ENCODE results near the gene FKBP1B. TPM values are rescaled to one million over a fixed set of nuclear protein-coding genes. Genes with fewer than 3 reads are reported as not detected.

FKBP1B gene
- total RNA-seq, 1 donor from 2014 or later, result 31.1 TPM

DNA sequence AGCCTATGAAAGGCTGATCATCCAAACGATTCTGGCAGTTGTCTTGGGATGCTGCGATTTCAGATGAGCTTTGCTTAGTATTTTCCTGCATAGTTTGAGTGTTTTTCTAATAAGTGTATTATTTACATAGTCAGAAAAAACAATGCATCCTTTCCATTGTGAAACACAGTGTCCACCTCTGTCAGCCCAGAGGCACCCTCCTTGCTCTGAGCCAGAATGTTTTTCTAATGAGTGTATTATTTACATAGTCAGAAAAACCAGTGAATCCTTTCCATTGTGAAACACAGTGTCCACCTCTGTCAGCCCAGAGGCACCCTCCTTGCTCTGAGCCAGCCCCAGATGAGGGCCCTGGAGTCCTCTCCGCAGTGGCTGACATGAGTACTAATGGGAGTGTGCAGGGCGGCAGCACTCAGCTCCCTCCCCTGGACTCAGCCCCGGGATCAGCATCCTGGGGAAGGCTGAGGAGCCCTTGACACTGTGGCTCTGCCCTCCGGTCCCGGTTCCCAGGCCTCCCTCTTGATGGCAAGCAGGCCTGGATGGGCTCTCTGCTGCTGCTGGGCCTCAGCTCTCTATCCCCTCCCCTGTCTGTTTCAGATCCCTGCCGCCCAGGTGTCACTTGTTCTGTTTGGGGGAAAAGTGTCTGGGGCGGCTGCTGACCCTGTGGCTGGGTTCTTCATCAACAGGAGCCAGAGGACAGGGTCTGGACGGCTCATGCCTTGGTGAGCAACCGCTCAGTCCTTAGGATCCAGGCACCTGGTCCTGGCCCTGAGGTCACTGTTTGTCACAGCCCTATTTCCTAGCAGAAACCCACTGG lies 33.8 kb upstream of the FKBP1B start:
- Mint-ChIP-seq H3K36me3 (ENCODE audit: low read depth, unreplicated experiment) (no peaks in the 10 kb centered on the region), H3K27ac (ENCODE audit: unreplicated experiment) (no peak overlapping the region), H3K4me3 (ENCODE audit: unreplicated experiment) (no peak overlapping the region), H3K4me1 (ENCODE audit: unreplicated experiment) (peaks cover 15% of the 10 kb centered on the region), H3K9me3 (ENCODE audit: unreplicated experiment) (no peaks in the 10 kb centered on the region), H3K27me3 (ENCODE audit: unreplicated experiment) (peaks cover 9% of the 10 kb centered on the region)
- TF ChIP-seq, protein P1, sequence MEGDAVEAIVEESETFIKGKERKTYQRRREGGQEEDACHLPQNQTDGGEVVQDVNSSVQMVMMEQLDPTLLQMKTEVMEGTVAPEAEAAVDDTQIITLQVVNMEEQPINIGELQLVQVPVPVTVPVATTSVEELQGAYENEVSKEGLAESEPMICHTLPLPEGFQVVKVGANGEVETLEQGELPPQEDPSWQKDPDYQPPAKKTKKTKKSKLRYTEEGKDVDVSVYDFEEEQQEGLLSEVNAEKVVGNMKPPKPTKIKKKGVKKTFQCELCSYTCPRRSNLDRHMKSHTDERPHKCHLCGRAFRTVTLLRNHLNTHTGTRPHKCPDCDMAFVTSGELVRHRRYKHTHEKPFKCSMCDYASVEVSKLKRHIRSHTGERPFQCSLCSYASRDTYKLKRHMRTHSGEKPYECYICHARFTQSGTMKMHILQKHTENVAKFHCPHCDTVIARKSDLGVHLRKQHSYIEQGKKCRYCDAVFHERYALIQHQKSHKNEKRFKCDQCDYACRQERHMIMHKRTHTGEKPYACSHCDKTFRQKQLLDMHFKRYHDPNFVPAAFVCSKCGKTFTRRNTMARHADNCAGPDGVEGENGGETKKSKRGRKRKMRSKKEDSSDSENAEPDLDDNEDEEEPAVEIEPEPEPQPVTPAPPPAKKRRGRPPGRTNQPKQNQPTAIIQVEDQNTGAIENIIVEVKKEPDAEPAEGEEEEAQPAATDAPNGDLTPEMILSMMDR (IDR thresholded peaks at IDR 0.05; ENCODE audit: unreplicated experiment), result no peak
- no peak for DNase-seq (ENCODE audit: low spot score)

DNA sequence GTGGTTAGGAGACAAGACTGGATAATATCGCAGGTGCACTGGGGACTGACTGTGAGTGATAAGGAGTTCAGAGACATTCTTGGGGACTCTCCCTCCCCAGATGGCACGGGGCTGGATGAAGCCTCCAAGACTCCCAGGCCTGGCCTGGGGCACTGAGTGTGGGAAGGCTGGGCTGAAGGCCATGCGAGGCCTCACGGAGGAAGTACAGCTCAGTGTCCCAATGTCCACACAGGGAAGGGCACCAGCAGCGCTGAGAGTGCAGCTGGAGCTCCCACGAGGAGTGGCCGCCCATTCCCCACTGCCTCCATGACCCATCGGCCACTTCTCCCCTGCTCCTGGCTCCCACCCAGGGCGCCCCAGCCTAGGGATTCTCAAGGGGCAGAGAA lies 33.2 kb upstream of the FKBP1B start:
- no peak for DNase-seq (ENCODE audit: low spot score)
- Mint-ChIP-seq H3K4me3 (ENCODE audit: unreplicated experiment) (no peak overlapping the region), H3K9me3 (ENCODE audit: unreplicated experiment) (no peaks in the 10 kb centered on the region), H3K27ac (ENCODE audit: unreplicated experiment) (no peak overlapping the region), H3K36me3 (ENCODE audit: low read depth, unreplicated experiment) (no peaks in the 10 kb centered on the region), H3K4me1 (ENCODE audit: unreplicated experiment) (peaks cover 13% of the 10 kb centered on the region), H3K27me3 (ENCODE audit: unreplicated experiment) (peaks cover 10% of the 10 kb centered on the region)
- TF ChIP-seq, protein P1 (IDR thresholded peaks at IDR 0.05; ENCODE audit: unreplicated experiment), result no peak

DNA sequence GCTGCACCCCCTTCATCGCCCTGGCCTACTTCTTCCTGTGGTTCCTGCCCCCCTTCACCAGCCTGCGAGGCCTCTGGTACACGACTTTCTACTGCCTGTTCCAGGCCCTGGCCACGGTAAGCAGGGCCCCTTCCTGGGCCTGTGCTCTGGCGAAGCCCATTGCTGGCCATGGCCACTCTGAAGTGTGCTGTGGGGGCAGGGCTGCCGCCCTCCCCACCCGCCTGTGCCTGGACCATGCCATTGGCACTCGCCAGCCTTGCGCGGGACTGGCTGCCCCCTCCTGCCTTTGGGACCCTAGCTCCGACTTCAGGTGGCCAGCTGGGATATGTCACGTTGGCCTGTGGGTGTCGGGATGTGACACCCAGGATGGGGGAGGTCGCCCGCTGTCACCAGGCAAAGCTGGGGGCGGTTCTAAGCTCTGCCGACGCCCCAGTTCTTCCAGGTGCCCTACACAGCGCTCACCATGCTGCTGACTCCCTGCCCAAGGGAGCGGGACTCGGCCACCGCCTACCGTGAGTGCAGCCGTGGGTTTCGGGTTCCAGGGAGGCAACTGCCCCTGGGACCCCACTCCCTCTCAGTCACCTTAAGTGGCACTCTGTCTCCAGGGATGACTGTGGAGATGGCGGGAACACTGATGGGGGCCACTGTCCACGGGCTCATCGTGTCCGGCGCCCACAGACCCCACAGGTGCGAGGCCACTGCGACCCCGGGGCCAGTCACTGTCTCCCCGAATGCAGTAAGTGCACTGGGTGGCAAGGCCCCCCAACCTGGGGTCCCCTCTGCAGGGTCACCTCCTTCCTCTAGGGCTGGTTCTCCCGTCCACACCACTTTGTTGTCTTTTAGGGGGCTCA lies 32.5 kb upstream of the FKBP1B start:
- Mint-ChIP-seq H3K9me3 (ENCODE audit: unreplicated experiment) (no peaks in the 10 kb centered on the region), H3K27me3 (ENCODE audit: unreplicated experiment) (peaks cover 7% of the 10 kb centered on the region), H3K36me3 (ENCODE audit: low read depth, unreplicated experiment) (no peaks in the 10 kb centered on the region), H3K27ac (ENCODE audit: unreplicated experiment) (no peak overlapping the region), H3K4me1 (ENCODE audit: unreplicated experiment) (peaks cover 8% of the 10 kb centered on the region), H3K4me3 (ENCODE audit: unreplicated experiment) (no peak overlapping the region)
- DNase-seq (ENCODE audit: low spot score), result no peak
- TF ChIP-seq, protein P1 (IDR thresholded peaks at IDR 0.05; ENCODE audit: unreplicated experiment), result no peak

DNA sequence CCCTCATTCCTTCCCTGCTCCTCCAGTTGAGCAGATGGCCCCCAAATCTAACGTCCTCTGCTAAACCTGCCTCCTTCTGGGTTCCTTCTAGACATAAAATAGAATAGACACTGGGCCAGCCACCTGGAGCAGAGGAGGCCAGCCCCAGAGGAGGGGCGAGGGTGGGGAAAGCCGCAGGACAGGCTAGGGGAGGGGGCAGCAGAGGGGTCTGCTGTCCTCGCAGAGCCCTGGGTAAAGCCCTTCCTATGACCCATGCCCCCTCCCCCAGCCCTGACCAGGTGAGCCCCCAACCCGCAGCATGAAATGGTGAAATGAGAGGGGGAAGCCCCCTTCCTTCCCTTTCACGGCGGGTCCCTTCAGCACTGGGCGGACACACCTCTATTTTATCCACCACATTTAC lies 31.8 kb upstream of the FKBP1B start:
- Mint-ChIP-seq H3K27me3 (ENCODE audit: unreplicated experiment) (peaks cover 9% of the 10 kb centered on the region), H3K4me1 (ENCODE audit: unreplicated experiment) (peaks cover 4% of the 10 kb centered on the region), H3K9me3 (ENCODE audit: unreplicated experiment) (no peaks in the 10 kb centered on the region), H3K27ac (ENCODE audit: unreplicated experiment) (no peak overlapping the region), H3K36me3 (ENCODE audit: low read depth, unreplicated experiment) (peaks cover 3% of the 10 kb centered on the region), H3K4me3 (ENCODE audit: unreplicated experiment) (no peak overlapping the region)
- TF ChIP-seq, protein P1 (IDR thresholded peaks at IDR 0.05; ENCODE audit: unreplicated experiment), result no peak
- DNase-seq (ENCODE audit: low spot score), result no peak

DNA sequence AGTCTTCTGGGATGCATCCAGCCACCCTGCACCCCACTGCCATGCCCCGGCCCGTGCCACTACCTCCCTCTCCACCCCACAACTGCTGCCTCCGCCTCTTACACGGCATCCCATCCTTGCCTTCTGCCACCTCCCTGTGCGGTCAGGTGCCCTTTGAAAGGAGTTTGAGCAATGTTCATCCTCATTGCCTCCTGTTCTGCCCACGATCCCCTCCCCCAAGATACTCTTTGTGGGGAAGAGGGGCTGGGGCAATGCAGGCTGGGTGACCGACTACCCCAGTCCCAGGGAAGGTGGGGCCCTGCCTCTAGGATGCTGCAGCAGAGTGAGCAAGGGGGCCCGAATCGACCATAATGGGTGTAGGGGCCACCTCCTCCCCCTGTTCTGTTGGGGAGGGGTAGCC lies 31.3 kb upstream of the FKBP1B start:
- Mint-ChIP-seq H3K4me3 (ENCODE audit: unreplicated experiment) (no peak overlapping the region), H3K27me3 (ENCODE audit: unreplicated experiment) (peaks cover 9% of the 10 kb centered on the region), H3K4me1 (ENCODE audit: unreplicated experiment) (no peaks in the 10 kb centered on the region), H3K9me3 (ENCODE audit: unreplicated experiment) (no peaks in the 10 kb centered on the region), H3K36me3 (ENCODE audit: low read depth, unreplicated experiment) (peaks cover 5% of the 10 kb centered on the region), H3K27ac (ENCODE audit: unreplicated experiment) (no peak overlapping the region)
- no peak for DNase-seq (ENCODE audit: low spot score)
- TF ChIP-seq, protein P1 (IDR thresholded peaks at IDR 0.05; ENCODE audit: unreplicated experiment), result no peak

All from endothelial cell (in vitro differentiated cells).